DND-41 (cell line): ENCODE measurements around the gene RAMP3.

Experiments
- CTCF ChIP-seq: IDR thresholded peaks from 2 replicates; pipeline ENCODE4 v1.5.1; 2012; ENCODE audit warnings: borderline replicate concordance, low read length, moderate library complexity, mild to moderate bottlenecking; ENCODE audit not compliant: poor library complexity, severe bottlenecking; ENCODE audit errors: extremely low read depth
- EZH2 ChIP-seq: IDR thresholded peaks from 3 replicates; pipeline ENCODE4 v1.6.1; 2012; ENCODE audit warnings: borderline replicate concordance, low read depth, mild to moderate bottlenecking, moderate library complexity, low read length, inconsistent platforms; ENCODE audit not compliant: severe bottlenecking

GRCh38 chr7:45161842-45162241, 4.3 kb downstream of the RAMP3 start:
- TF ChIP-seq CTCF (no peak), EZH2 (no peak)
